Body of pancreas (tissue), 4 donors: ENCODE measurements around the gene SHLD1. TPM values are rescaled to one million over a fixed set of nuclear protein-coding genes. Genes with fewer than 3 reads are reported as not detected.
"Not testable (repeated sequence)": the region's sequence is repeated elsewhere in the genome, so short reads cannot be mapped to it uniquely, and the experiment has no call there.

Experiments used
- ATAC-seq: fragments of 150-250 bp; one replicate; pipeline ENCODE4 v1.9.1; 2016
- DNase-seq, 4 donors: peaks; one replicate each; pipeline ENCODE4 v3.0.0-alpha.2; 2019
- H3K27ac ChIP-seq, 4 donors: fragments of 200-600 bp; sonication (generic); 1 replicate in 3 of 4; 2 replicates in 1 of 4; pipeline versions ENCODE4 v1.5.1 to v1.6.1; 2016 to 2019; ENCODE audit warnings: mild to moderate bottlenecking in 1 of 4, mixed read lengths in 1 of 4, moderate library complexity in 1 of 4
- H3K27me3 ChIP-seq, 2 donors: fragments of 200-600 bp; sonication (generic); one replicate each; pipeline ENCODE4 v1.6.0; 2016; ENCODE audit warnings: mild to moderate bottlenecking in 1 of 2
- H3K36me3 ChIP-seq, 2 donors: fragments of 200-600 bp; sonication (generic); replicated peaks in 1 of 2; 2 replicates each; pipeline ENCODE4 v1.5.1; 2016; ENCODE audit warnings: low read depth in 2 of 2; ENCODE audit not compliant: insufficient read depth in 1 of 2
- H3K4me1 ChIP-seq: fragments of 200-600 bp; sonication (generic); one replicate; pipeline ENCODE4 v1.6.0; 2016
- H3K4me3 ChIP-seq, 2 donors: fragments of 200-600 bp; sonication (generic); 1 replicate in 1 of 2; 2 replicates in 1 of 2; pipeline ENCODE4 v1.5.1; 2016 to 2019
- H3K9me3 ChIP-seq, 3 donors: fragments of 200-600 bp; sonication (generic); 1 replicate in 2 of 3; 2 replicates in 1 of 3; pipeline ENCODE4 v1.5.1; 2016
- POLR2A ChIP-seq, 3 donors: fragments of 450-650 bp; IDR thresholded peaks; one replicate each; pipeline ENCODE4 v1.6.1; 2016; ENCODE audit warnings: antibody characterized with exemption in 3 of 3, mild to moderate bottlenecking in 2 of 3
- WGBS, 2 donors: methylation state at CpG; one replicate each; pipeline ENCODE4 v1.1.5; 2017; 5-methylcytosine and 5-hydroxymethylcytosine counted together
- intact Hi-C: fragments of 100-400 bp; cut with DNase I; formaldehyde crosslinking; loops from one replicate; pipeline ENCODE4 v1.15.1; 2023
- total RNA-seq, 2 donors: library from RNA; depleted of rRNA; stranded (reverse); fragments of >200 nt; gene quantifications; one replicate each; pipeline ENCODE4 v1.1.0, GENCODE V29; 2016
- TF ChIP-seq, protein P1 (sequence below), 7 experiments: fragments of 450-650 bp in 4 of 7; fragments of 200-600 bp in 3 of 7; sonication (generic) in 3 of 7; IDR thresholded peaks; one replicate each; pipeline ENCODE4 v1.5.1; 2016 to 2019; ENCODE audit warnings: antibody characterized with exemption in 7 of 7

Gene SHLD1
- total RNA-seq, 2 donors from 2014 or later: 1.8 TPM; not detected in 1

DNA sequence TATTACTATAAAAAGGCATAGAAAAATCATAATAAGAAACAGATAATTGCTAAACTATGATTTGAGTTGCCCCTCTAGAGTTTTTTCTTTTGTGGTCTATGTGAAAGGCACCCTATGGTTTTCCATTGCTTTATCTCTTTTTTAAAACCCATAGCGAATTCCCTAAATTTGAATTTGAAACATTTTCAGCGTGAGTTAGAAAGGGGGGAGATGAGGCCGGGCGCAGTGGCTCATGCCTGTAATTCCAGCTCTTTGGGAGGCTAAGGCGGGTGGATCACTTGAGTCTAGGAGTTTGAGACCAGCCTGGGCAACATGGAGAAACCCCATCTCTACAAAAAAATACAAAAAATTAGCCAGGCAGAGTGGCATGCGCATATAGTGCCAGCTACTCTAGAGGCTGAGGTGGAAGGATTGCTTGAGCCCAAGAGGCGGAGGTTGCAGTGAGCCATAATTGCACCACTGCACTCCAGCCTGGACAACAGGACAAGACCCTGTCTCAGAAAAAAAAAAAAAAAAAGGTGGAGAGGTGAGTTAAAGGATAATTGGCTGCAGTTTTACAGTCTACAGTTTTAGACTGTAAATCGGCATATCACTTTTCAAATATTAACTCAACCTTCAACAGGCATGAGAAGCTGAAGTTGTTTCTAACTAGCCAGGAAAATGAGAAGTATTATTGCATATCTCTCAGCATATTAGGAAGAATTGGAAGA lies 46.3 kb downstream of the SHLD1 start:
- Histone ChIP-seq H3K4me3 (no peak overlapping the region), H3K27me3 (no peaks in the 10 kb centered on the region), H3K9me3 (no peaks in the 10 kb centered on the region), H3K27ac (peak overlapping the region in 3 of 4 donors; percentile 33 to 70 (median 46)), H3K4me1 (peaks cover 25% of the 10 kb centered on the region), H3K36me3 (no peaks in the 10 kb centered on the region)
- no peak for TF ChIP-seq POLR2A (IDR thresholded peaks at IDR 0.05)
- TF ChIP-seq, protein P1, sequence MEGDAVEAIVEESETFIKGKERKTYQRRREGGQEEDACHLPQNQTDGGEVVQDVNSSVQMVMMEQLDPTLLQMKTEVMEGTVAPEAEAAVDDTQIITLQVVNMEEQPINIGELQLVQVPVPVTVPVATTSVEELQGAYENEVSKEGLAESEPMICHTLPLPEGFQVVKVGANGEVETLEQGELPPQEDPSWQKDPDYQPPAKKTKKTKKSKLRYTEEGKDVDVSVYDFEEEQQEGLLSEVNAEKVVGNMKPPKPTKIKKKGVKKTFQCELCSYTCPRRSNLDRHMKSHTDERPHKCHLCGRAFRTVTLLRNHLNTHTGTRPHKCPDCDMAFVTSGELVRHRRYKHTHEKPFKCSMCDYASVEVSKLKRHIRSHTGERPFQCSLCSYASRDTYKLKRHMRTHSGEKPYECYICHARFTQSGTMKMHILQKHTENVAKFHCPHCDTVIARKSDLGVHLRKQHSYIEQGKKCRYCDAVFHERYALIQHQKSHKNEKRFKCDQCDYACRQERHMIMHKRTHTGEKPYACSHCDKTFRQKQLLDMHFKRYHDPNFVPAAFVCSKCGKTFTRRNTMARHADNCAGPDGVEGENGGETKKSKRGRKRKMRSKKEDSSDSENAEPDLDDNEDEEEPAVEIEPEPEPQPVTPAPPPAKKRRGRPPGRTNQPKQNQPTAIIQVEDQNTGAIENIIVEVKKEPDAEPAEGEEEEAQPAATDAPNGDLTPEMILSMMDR (IDR thresholded peaks at IDR 0.05): no peak
- ATAC-seq (no peak), DNase-seq (no peak)
- intact Hi-C loops: loop anchor here (10.0 kb wide), 1 partner anchor 262 kb away; no protein-coding TSS in a partner anchor
- 62 to 63% methylated on average over 8 of the region's 8 CpGs for WGBS, 2 donors

DNA sequence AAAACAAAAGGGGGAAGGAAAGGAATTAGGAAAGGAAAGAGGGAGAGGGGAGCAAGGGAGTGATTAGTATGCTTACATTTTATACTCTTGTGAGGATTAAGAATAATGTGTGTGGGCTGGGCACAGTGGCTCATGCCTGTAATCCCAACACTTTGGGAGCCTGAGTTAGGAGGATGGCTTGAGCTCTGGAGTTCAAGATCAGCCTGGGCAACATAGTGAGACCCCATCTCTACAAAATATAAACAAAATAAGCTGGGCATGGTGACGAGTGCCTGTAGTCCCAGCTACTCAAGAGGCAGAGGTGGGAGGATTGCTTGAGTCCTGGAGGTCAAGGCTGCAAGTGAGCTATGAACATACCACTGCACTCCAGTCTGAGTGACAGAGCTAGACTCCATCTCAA lies 47.0 kb downstream of the SHLD1 start:
- Histone ChIP-seq H3K4me3 (no peak overlapping the region), H3K36me3 (no peaks in the 10 kb centered on the region), H3K27ac (peak overlapping the region; percentile 7 to 70 (median 40)), H3K9me3 (no peaks in the 10 kb centered on the region), H3K27me3 (no peaks in the 10 kb centered on the region), H3K4me1 (peaks cover 25% of the 10 kb centered on the region)
- TF ChIP-seq, protein P1 (IDR thresholded peaks at IDR 0.05): no peak
- no peak for TF ChIP-seq POLR2A (IDR thresholded peaks at IDR 0.05)
- 33 to 37% methylated on average over 1 of the region's 1 CpG for WGBS, 2 donors
- intact Hi-C loops: loop anchor here (10.0 kb wide), 1 partner anchor 262 kb away; no protein-coding TSS in a partner anchor
- DNase-seq (no peak), ATAC-seq (no peak)

DNA sequence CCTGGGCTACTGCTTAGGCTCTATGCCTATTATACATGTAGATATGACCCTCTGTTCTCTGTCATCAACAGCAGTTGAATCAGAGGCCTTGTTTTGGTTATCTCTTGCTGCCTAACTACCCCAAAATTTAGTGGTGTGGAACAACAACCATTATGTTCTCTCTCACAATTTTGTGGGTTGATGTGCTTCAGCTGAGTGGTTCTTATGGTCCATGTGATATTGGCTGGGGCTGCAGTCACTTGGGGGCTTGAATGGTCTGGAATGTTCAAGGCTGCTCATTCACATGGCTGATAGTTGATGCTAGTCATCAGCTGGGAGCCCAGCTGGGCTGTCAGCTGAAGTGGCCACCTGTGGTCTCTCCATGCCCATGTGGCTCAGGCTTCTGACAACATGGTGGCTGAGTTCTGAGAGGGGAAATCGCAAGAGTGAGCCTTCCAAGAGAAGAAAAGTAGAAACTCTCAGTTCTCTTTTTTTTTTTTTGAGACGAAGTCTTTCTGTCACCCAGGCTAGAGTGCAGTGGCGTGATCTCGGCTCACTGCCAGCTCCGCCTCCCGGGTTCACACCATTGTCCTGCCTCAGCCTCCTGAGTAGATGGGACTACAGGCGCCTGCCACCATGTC lies 47.8 kb downstream of the SHLD1 start:
- DNase-seq (no peak), ATAC-seq (no peak)
- 44 to 87% methylated on average over 7 of the region's 7 CpGs for WGBS, 2 donors
- no peaks in the 10 kb centered on the region for H3K36me3 ChIP-seq
- no peaks in the 10 kb centered on the region for H3K9me3 ChIP-seq
- peaks cover 25% of the 10 kb centered on the region for H3K4me1 ChIP-seq
- TF ChIP-seq POLR2A (IDR thresholded peaks at IDR 0.05): no peak
- TF ChIP-seq, protein P1 (IDR thresholded peaks at IDR 0.05): no peak
- no peak overlapping the region for H3K4me3 ChIP-seq
- H3K27me3 ChIP-seq: no peaks in the 10 kb centered on the region
- intact Hi-C loops: loop anchor here (10.0 kb wide), 1 partner anchor 263 kb away; no protein-coding TSS in a partner anchor
- peak overlapping the region; percentile 7 to 70 (median 40) for H3K27ac ChIP-seq

DNA sequence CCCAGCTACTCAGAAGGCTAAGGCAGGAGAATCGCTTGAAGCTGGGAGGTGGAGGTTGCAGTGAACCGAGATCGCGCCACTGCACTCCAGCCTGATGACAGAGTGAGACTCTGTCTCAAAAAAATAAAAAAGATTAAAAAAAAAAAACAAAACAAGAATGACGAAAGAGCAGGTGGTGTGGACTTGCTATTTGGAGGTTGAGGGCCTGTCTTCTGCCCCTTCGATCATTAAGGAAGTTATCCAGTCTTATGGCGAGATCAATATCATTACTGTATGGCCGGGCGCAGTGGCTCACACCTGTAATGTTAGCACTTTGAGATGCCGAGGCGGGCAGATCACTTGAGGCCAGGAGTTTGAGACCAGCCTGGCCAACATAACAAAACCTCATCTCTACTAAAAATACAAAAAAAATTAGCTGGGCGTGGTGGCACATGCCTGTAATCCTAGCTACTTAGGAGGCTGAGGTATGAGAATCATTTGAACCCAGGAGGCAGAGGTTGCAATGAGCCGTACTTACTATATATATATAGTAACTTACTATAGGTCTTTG lies 53.6 kb downstream of the SHLD1 start:
- DNase-seq, H3K27me3 ChIP-seq, intact Hi-C loops, H3K4me3 ChIP-seq, H3K9me3 ChIP-seq, H3K36me3 ChIP-seq, ATAC-seq: not testable (repeated sequence)
- 72 to 86% methylated on average over 13 of the region's 13 CpGs for WGBS, 2 donors
- peak overlapping the region in 3 of 4 donors; percentile 1 to 85 (median 71) for H3K27ac ChIP-seq
- H3K4me1 ChIP-seq: peaks cover 24% of the 10 kb centered on the region
